IMR-90 (cell line): ENCODE measurements around the gene EEPD1.

Source experiments
- CEBPB ChIP-seq: IDR thresholded peaks from 2 replicates; pipeline ENCODE4 v1.6.1; 2012; ENCODE audit warnings: low read depth, low read length, improper control_type of control experiment
- CHD1 ChIP-seq: IDR thresholded peaks from 2 replicates; pipeline ENCODE4 v1.6.1; 2012; ENCODE audit warnings: low read depth, low read length, improper control_type of control experiment
- FOS ChIP-seq: fragments of 150-350 bp; IDR thresholded peaks from 2 replicates; pipeline ENCODE4 v1.6.1; 2016; ENCODE audit warnings: low read depth, low read length
- MXI1 ChIP-seq: IDR thresholded peaks from 2 replicates; pipeline ENCODE4 v1.6.1; 2012; ENCODE audit warnings: low read depth, mild to moderate bottlenecking, low read length, moderate library complexity, borderline replicate concordance
- NFE2L2 ChIP-seq: fragments of 150-350 bp; IDR thresholded peaks from 2 replicates; pipeline ENCODE4 v1.6.1; 2016; ENCODE audit warnings: low read depth, mild to moderate bottlenecking, low read length
- POLR2A ChIP-seq: IDR thresholded peaks from 2 replicates; pipeline ENCODE4 v1.6.1; 2012; ENCODE audit warnings: mild to moderate bottlenecking, low read depth, low read length
- RCOR1 ChIP-seq: IDR thresholded peaks from 2 replicates; pipeline ENCODE4 v1.6.1; 2012; ENCODE audit warnings: mild to moderate bottlenecking, low read length, improper control_type of control experiment; ENCODE audit not compliant: insufficient replicate concordance
- RFX5 ChIP-seq: IDR thresholded peaks from 2 replicates; pipeline ENCODE4 v1.8.0; 2012; ENCODE audit warnings: low read depth, mild to moderate bottlenecking, low read length, moderate library complexity
- SMC3 ChIP-seq: fragments of 150-350 bp; IDR thresholded peaks from 2 replicates; pipeline ENCODE4 v1.6.1; 2016; ENCODE audit warnings: low read depth, mild to moderate bottlenecking, antibody characterized with exemption, low read length, moderate library complexity
- TF ChIP-seq, protein P1 (sequence below): conservative IDR thresholded peaks from 2 replicates; pipeline ENCODE4 v1.5.1; 2012; ENCODE audit warnings: mild to moderate bottlenecking, low read depth, low read length, improper control_type of control experiment
- TF ChIP-seq, protein P2 (sequence below): fragments of 150-350 bp; IDR thresholded peaks from 2 replicates; pipeline ENCODE4 v1.6.1; 2016; ENCODE audit warnings: low read depth, mild to moderate bottlenecking, low read length, moderate library complexity, borderline replicate concordance

DNA sequence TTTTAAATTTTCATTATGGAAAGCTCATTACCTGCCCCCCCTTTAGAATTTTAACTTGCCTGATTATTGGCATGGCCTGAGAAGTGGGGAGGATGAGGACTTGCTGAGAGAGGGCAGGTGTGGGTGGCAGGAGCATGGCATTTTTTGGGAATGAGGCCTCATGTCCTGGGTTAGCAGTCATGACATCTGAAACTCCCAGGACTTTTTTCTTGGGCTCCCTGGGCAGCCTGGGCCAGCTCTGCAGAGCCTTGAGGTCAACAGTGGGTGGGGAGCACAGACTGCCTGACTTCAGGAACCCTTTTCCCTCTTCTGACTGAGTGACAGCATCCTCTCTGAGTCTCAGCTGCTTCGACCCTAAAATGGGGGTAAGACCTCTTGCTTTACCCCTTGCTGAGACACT, 46.3 kb downstream of the EEPD1 start:
- TF ChIP-seq POLR2A, result no peak
- TF ChIP-seq, protein P1, sequence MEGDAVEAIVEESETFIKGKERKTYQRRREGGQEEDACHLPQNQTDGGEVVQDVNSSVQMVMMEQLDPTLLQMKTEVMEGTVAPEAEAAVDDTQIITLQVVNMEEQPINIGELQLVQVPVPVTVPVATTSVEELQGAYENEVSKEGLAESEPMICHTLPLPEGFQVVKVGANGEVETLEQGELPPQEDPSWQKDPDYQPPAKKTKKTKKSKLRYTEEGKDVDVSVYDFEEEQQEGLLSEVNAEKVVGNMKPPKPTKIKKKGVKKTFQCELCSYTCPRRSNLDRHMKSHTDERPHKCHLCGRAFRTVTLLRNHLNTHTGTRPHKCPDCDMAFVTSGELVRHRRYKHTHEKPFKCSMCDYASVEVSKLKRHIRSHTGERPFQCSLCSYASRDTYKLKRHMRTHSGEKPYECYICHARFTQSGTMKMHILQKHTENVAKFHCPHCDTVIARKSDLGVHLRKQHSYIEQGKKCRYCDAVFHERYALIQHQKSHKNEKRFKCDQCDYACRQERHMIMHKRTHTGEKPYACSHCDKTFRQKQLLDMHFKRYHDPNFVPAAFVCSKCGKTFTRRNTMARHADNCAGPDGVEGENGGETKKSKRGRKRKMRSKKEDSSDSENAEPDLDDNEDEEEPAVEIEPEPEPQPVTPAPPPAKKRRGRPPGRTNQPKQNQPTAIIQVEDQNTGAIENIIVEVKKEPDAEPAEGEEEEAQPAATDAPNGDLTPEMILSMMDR, result no peak
- TF ChIP-seq CEBPB, result no peak
- TF ChIP-seq NFE2L2, result no peak
- no peak for TF ChIP-seq SMC3
- no peak for TF ChIP-seq RFX5
- no peak for TF ChIP-seq RCOR1
- TF ChIP-seq CHD1, result no peak
- TF ChIP-seq, protein P2, sequence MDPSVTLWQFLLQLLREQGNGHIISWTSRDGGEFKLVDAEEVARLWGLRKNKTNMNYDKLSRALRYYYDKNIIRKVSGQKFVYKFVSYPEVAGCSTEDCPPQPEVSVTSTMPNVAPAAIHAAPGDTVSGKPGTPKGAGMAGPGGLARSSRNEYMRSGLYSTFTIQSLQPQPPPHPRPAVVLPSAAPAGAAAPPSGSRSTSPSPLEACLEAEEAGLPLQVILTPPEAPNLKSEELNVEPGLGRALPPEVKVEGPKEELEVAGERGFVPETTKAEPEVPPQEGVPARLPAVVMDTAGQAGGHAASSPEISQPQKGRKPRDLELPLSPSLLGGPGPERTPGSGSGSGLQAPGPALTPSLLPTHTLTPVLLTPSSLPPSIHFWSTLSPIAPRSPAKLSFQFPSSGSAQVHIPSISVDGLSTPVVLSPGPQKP, result no peak
- no peak for TF ChIP-seq FOS
- TF ChIP-seq MXI1, result no peak
